ENCODE data around the gene TTBK1. TPM values are rescaled to one million over a fixed set of nuclear protein-coding genes. Genes with fewer than 3 reads are reported as not detected.

The TTBK1 gene
- total and polyA plus RNA-seq, 4 donors: 0.05 to 0.31 (median 0.12) TPM

- WGBS, 2 donors: 88 to 95% methylated on average over 5 of the region's 5 CpGs
- H3K9me3 ChIP-seq (ENCODE audit: control insufficient read depth in 4 of 4, insufficient read depth in 3 of 4, low read length in 3 of 4): no peaks in the 10 kb centered on the region
- H3K27me3 ChIP-seq (ENCODE audit: control insufficient read depth in 3 of 3, insufficient read depth in 3 of 3, low read length in 2 of 3): no peaks in the 10 kb centered on the region
- H3K4me1 ChIP-seq (ENCODE audit: control insufficient read depth in 5 of 5, insufficient read depth in 5 of 5, low read length in 5 of 5): peaks cover 0 to 23% (median 13%) of the 10 kb centered on the region in 5 donors
- H3K27ac ChIP-seq (ENCODE audit: low read depth in 1 of 2, low read length in 1 of 2): no peak overlapping the region
- H3K9ac ChIP-seq (ENCODE audit: insufficient read depth in 1 of 2, low read length in 2 of 2): no peak overlapping the region
- DNase-seq (no peak), ATAC-seq (ENCODE audit: insufficient read depth, low FRiP score) (no peak)
- H3K4me3 ChIP-seq: no peak overlapping the region
- H3K36me3 ChIP-seq (ENCODE audit: control insufficient read depth in 4 of 4, insufficient read depth in 4 of 4, low read length in 4 of 4): no peaks in the 10 kb centered on the region
- TF ChIP-seq, protein P1, sequence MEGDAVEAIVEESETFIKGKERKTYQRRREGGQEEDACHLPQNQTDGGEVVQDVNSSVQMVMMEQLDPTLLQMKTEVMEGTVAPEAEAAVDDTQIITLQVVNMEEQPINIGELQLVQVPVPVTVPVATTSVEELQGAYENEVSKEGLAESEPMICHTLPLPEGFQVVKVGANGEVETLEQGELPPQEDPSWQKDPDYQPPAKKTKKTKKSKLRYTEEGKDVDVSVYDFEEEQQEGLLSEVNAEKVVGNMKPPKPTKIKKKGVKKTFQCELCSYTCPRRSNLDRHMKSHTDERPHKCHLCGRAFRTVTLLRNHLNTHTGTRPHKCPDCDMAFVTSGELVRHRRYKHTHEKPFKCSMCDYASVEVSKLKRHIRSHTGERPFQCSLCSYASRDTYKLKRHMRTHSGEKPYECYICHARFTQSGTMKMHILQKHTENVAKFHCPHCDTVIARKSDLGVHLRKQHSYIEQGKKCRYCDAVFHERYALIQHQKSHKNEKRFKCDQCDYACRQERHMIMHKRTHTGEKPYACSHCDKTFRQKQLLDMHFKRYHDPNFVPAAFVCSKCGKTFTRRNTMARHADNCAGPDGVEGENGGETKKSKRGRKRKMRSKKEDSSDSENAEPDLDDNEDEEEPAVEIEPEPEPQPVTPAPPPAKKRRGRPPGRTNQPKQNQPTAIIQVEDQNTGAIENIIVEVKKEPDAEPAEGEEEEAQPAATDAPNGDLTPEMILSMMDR (IDR thresholded peaks at IDR 0.05; ENCODE audit: control extremely low read depth, extremely low read depth): no peak
These were observed 21.4 kb downstream of the TTBK1 start for GRCh38 chr6:43264599-43265145.

DNA sequence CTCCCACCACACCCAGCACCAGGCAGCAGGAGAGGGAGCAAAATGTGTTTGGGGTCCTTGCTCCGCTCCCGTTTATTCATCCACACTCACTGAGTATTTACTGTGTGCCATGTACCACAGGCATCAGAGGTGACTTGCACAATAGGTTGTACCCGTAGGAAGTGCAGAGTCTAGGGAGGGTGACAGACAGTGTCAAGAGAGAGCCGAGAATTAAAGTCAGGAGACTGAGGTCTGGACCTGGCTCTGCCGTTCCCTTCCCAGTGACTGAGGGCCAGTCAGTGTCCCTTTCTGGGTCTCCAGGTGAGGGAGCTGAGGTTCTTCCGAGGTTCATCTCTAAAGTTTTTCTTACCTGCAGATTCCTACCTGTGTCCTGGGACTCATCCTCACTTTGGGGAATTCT lies 22.3 kb downstream of the TTBK1 start:
- WGBS, 2 donors: 87 to 91% methylated on average over 6 of the region's 6 CpGs
- Histone ChIP-seq H3K27ac (ENCODE audit: low read depth in 1 of 2, low read length in 1 of 2) (no peak overlapping the region), H3K9me3 (ENCODE audit: control insufficient read depth in 4 of 4, insufficient read depth in 3 of 4, low read length in 3 of 4) (no peaks in the 10 kb centered on the region), H3K27me3 (ENCODE audit: control insufficient read depth in 3 of 3, insufficient read depth in 3 of 3, low read length in 2 of 3) (no peaks in the 10 kb centered on the region), H3K4me3 (no peak overlapping the region), H3K4me1 (ENCODE audit: control insufficient read depth in 5 of 5, insufficient read depth in 5 of 5, low read length in 5 of 5) (peaks cover 0 to 29% (median 13%) of the 10 kb centered on the region in 5 donors), H3K36me3 (ENCODE audit: control insufficient read depth in 4 of 4, insufficient read depth in 4 of 4, low read length in 4 of 4) (no peaks in the 10 kb centered on the region), H3K9ac (ENCODE audit: insufficient read depth in 1 of 2, low read length in 2 of 2) (no peak overlapping the region)
- TF ChIP-seq, protein P1 (IDR thresholded peaks at IDR 0.05; ENCODE audit: control extremely low read depth, extremely low read depth): no peak
- ATAC-seq (ENCODE audit: insufficient read depth, low FRiP score): no peak
- no peak for DNase-seq

GRCh38 chr6:43267619-43268354 lies 24.5 kb downstream of the TTBK1 start:
- Histone ChIP-seq H3K9ac (ENCODE audit: insufficient read depth in 1 of 2, low read length in 2 of 2) (no peak overlapping the region), H3K36me3 (ENCODE audit: control insufficient read depth in 4 of 4, insufficient read depth in 4 of 4, low read length in 4 of 4) (no peaks in the 10 kb centered on the region), H3K27me3 (ENCODE audit: control insufficient read depth in 3 of 3, insufficient read depth in 3 of 3, low read length in 2 of 3) (peaks cover 0 to 2% (median 0%) of the 10 kb centered on the region in 3 donors), H3K9me3 (ENCODE audit: control insufficient read depth in 4 of 4, insufficient read depth in 3 of 4, low read length in 3 of 4) (no peaks in the 10 kb centered on the region), H3K4me1 (ENCODE audit: control insufficient read depth in 5 of 5, insufficient read depth in 5 of 5, low read length in 5 of 5) (peaks cover 0 to 32% (median 13%) of the 10 kb centered on the region in 5 donors), H3K27ac (ENCODE audit: low read depth in 1 of 2, low read length in 1 of 2) (peak overlapping the region in 1 of 2 donors; percentile 62), H3K4me3 (no peak overlapping the region)
- no peak for DNase-seq
- TF ChIP-seq, protein P1 (IDR thresholded peaks at IDR 0.05; ENCODE audit: control extremely low read depth, extremely low read depth): no peak
- 86 to 94% methylated on average over 7 of the region's 7 CpGs for WGBS, 2 donors
- ATAC-seq (ENCODE audit: insufficient read depth, low FRiP score): no peak

All from lung (tissue), 12 donors.